DMS53 treated with DMSO at 0.1 percent for 48 hours (cell line): ENCODE results near the gene AP2B1.
"Not testable (repeated sequence)": the region's sequence is repeated elsewhere in the genome, so short reads cannot be mapped to it uniquely, and the experiment has no call there.

ENCODE experiments used
- DNase-seq: peaks from one replicate; lab custom pipeline; 2025; ENCODE audit not compliant: unreplicated experiment; lab: John Stamatoyannopoulos, UW

AP2B1 gene

GRCh38 chr17:35745246-35745645 is 158.1 kb downstream of the AP2B1 start:
- no peak for DNase-seq

GRCh38 chr17:35745749-35746320 is 158.7 kb downstream of the AP2B1 start:
- no peak for DNase-seq

GRCh38 chr17:35747540-35748017 is 160.5 kb downstream of the AP2B1 start:
- peak; percentile 43 for DNase-seq

GRCh38 chr17:35748341-35748841 is 161.3 kb downstream of the AP2B1 start:
- no peak for DNase-seq

- DNase-seq = no peak
Measured at GRCh38 chr17:35748979-35749378, 161.9 kb downstream of the AP2B1 start.

- DNase-seq = no peak
Measured at GRCh38 chr17:35749560-35750412, 162.7 kb downstream of the AP2B1 start.

- DNase-seq = no peak
Measured at GRCh38 chr17:35750526-35751395, 163.6 kb downstream of the AP2B1 start.

GRCh38 chr17:35751541-35751940 is 164.4 kb downstream of the AP2B1 start:
- DNase-seq = not testable (repeated sequence)

- peak; percentile 28 for DNase-seq
Measured at GRCh38 chr17:35752471-35752870, 165.3 kb downstream of the AP2B1 start.

GRCh38 chr17:35752945-35753764 is 166.0 kb downstream of the AP2B1 start, which contains the start of gene GAS2L2:
GAS2L2 (minus strand) TSS chr17:35753239; CDS start chr17:35752850, 389 bp downstream.
- no peak for DNase-seq

GRCh38 chr17:35757243-35757642 is 170.1 kb downstream of the AP2B1 start:
- DNase-seq = no peak

- no peak for DNase-seq
Measured at GRCh38 chr17:35760587-35760986, 173.5 kb downstream of the AP2B1 start, which contains the start of gene C17orf50. C17orf50 (plus strand) TSS chr17:35760887; CDS start chr17:35760942, 55 bp downstream.

- no peak for DNase-seq
Measured at GRCh38 chr17:35761601-35762000, 174.5 kb downstream of the AP2B1 start.

GRCh38 chr17:35763767-35764122 is 176.6 kb downstream of the AP2B1 start:
- DNase-seq = no peak

- peak; percentile 83 for DNase-seq
Measured at GRCh38 chr17:35764123-35764991, 177.2 kb downstream of the AP2B1 start.

GRCh38 chr17:35765086-35765710 is 178.1 kb downstream of the AP2B1 start:
- DNase-seq = no peak

GRCh38 chr17:35765756-35766488 is 178.8 kb downstream of the AP2B1 start:
- no peak for DNase-seq

- no peak for DNase-seq
Measured at GRCh38 chr17:35766489-35766877, 179.4 kb downstream of the AP2B1 start.
